Testis (tissue), 5 donors: ENCODE measurements around the gene SRD5A3. TPM values are rescaled to one million over a fixed set of nuclear protein-coding genes. Genes with fewer than 3 reads are reported as not detected.
A peak's percentile ranks its signal among the peaks of the same experiment; 100 is the strongest.

ENCODE experiments used
- DNase-seq: peaks from one replicate; pipeline ENCODE4 v3.0.0-alpha.2; 2019
- H3K27ac ChIP-seq, 2 donors: fragments of 200-600 bp; sonication (generic); one replicate each; pipeline ENCODE4 v1.5.1; 2019
- H3K27me3 ChIP-seq: fragments of 200-600 bp; sonication (generic); one replicate; pipeline ENCODE4 v1.5.1; 2019
- H3K36me3 ChIP-seq: fragments of 200-600 bp; sonication (generic); one replicate; pipeline ENCODE4 v1.5.1; 2017; ENCODE audit warnings: low read depth; ENCODE audit errors: missing control alignments
- H3K4me1 ChIP-seq: fragments of 200-600 bp; sonication (generic); one replicate; pipeline ENCODE4 v1.5.1; 2019
- H3K4me3 ChIP-seq, 2 donors: fragments of 200-600 bp; sonication (generic); one replicate each; pipeline ENCODE4 v1.5.1; 2017 to 2019
- H3K9me3 ChIP-seq: fragments of 200-600 bp; sonication (generic); one replicate; pipeline ENCODE4 v1.5.1; 2017
- POLR2A ChIP-seq: fragments of 450-650 bp; IDR thresholded peaks from one replicate; pipeline ENCODE4 v1.6.1; 2017; ENCODE audit warnings: antibody characterized with exemption, mild to moderate bottlenecking, moderate library complexity
- WGBS, 2 donors: methylation state at CpG; one replicate each; pipeline ENCODE4 v1.1.5; 2018; 5-methylcytosine and 5-hydroxymethylcytosine counted together
- intact Hi-C: fragments of 100-400 bp; cut with DNase I; formaldehyde crosslinking; loops from one replicate; pipeline ENCODE4 v1.15.1; 2023; ENCODE audit warnings: low total_unique reads
- long read RNA-seq, 2 donors: transcript quantifications; one replicate each; lab custom pipeline, GENCODE V29; 2026
- polyA plus RNA-seq: library from polyadenylated mRNA; stranded (reverse); fragments of 350-450 nt; fragmentation: Illumina TruSeq; extraction: RNeasy Lipid Tissue Mini Kit (QIAGEN cat#74804); gene quantifications from one replicate; pipeline ENCODE4 v1.2.3, GENCODE V29; 2014; ENCODE audit warnings: low read depth, low replicate concordance; ENCODE audit not compliant: insufficient read depth
- total RNA-seq, 2 donors: library from RNA; depleted of rRNA; stranded (reverse); fragments of >200 nt; gene quantifications; one replicate each; pipeline ENCODE4 v1.2.3, GENCODE V29; 2016
- TF ChIP-seq, protein P1 (sequence below), 3 experiments: fragments of 450-650 bp in 2 of 3; fragments of 200-600 bp in 1 of 3; sonication (generic) in 1 of 3; IDR thresholded peaks; one replicate each; pipeline ENCODE4 v1.5.1; 2016 to 2019; ENCODE audit warnings: antibody characterized with exemption in 3 of 3, mild to moderate bottlenecking in 2 of 3, moderate library complexity in 1 of 3

SRD5A3 gene
- 1 to 10 TPM; 4.9 to 8.0 TPM for total RNA-seq
- polyA plus RNA-seq = 7.8 TPM
- long read RNA-seq, donor 1, full-length matches to known transcripts = 13 of 13 reads
- long read RNA-seq, donor 1, partial matches to known transcripts = 0 of 13 reads
- long read RNA-seq, donor 1, other reads (novel, unspliced or antisense) = 0 of 13 reads
- long read RNA-seq, donor 2, full-length matches to known transcripts = 6 of 6 reads
- long read RNA-seq, donor 2, partial matches to known transcripts = 0 of 6 reads
- long read RNA-seq, donor 2, other reads (novel, unspliced or antisense) = 0 of 6 reads

DNA sequence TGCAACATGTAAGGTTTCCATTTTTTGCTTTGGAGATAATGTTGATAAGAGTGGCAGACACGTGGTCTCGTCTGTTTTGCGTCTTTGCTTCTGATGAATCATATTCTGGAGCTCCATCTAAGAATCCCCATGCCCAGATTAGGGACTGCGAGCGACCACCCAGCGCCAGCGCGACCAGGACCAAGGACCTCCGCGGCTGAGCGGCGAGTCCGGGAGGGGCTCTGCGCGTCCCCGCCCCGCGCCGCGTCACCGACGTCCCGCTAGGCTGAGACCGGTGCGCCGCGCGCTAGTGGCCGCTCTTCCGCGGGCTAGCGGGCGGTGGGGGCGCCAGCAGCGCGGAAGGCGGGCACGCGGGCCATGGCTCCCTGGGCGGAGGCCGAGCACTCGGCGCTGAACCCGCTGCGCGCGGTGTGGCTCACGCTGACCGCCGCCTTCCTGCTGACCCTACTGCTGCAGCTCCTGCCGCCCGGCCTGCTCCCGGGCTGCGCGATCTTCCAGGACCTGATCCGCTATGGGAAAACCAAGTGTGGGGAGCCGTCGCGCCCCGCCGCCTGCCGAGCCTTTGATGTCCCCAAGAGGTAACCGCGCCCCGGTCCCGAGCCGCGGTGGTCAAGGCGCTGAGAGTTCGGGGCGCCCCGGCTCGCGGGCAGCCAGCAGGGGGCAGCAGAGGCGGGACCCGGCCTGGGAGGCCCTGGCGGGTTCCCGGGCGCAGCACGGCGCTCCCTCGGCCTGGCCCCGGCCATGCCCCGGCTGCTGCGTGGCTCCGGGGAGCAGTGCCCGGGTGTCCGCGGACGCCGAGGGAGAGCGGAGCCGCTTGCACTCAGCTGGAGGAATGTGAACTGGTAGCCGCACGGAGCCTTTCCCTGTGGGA is at the start of gene SRD5A3:
SRD5A3 (plus strand) TSS at position 263 of the 871 bp plus-strand sequence; CDS start at position 358, 95 bp downstream.
- Histone ChIP-seq H3K27ac (peak within 1 kb of the TSS; percentile 90 to 98), H3K4me3 (peak within 1 kb of the TSS; percentile 76 to 81), H3K36me3 (no peaks in the 10 kb centered on the region), H3K9me3 (no peaks in the 10 kb centered on the region), H3K4me1 (peaks cover 8% of the 10 kb centered on the region), H3K27me3 (no peaks in the 10 kb centered on the region)
- intact Hi-C loops = no loop called here
- TF ChIP-seq POLR2A = peak; percentile 10
- TF ChIP-seq, protein P1, sequence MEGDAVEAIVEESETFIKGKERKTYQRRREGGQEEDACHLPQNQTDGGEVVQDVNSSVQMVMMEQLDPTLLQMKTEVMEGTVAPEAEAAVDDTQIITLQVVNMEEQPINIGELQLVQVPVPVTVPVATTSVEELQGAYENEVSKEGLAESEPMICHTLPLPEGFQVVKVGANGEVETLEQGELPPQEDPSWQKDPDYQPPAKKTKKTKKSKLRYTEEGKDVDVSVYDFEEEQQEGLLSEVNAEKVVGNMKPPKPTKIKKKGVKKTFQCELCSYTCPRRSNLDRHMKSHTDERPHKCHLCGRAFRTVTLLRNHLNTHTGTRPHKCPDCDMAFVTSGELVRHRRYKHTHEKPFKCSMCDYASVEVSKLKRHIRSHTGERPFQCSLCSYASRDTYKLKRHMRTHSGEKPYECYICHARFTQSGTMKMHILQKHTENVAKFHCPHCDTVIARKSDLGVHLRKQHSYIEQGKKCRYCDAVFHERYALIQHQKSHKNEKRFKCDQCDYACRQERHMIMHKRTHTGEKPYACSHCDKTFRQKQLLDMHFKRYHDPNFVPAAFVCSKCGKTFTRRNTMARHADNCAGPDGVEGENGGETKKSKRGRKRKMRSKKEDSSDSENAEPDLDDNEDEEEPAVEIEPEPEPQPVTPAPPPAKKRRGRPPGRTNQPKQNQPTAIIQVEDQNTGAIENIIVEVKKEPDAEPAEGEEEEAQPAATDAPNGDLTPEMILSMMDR (IDR thresholded peaks at IDR 0.05) = peak; percentile 88 to 98 (median 93)
- peak; percentile 86 for DNase-seq
- WGBS, 2 donors = 0 to 1% methylated on average over 4 to 68 of the region's 95 CpGs

DNA sequence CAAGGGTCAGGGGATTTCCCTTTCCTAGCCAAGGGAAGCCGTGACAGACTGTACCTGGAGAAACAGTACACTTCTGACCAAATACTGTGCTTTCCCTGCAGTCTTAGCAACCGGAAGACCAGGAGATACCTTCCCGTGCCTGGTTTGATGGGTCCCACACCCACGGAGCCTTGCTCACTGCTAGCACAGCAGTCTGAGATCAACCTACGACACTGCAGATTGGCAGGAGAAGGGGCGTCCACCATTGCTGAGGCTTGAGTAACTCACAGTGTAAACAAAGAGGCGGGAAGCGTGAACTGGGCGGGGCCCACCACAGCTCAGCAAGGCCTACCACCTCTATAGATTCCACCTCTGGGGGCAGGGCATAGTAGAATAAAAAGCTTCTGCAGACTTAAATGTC is 48.7 kb upstream of the SRD5A3 start:
- intact Hi-C loops = no loop called here
- H3K27me3 ChIP-seq = no peaks in the 10 kb centered on the region
- no peaks in the 10 kb centered on the region for H3K4me1 ChIP-seq
- H3K36me3 ChIP-seq = no peaks in the 10 kb centered on the region
- no peak overlapping the region for H3K27ac ChIP-seq
- no peak overlapping the region for H3K4me3 ChIP-seq
- no peak for TF ChIP-seq POLR2A
- TF ChIP-seq, protein P1 (IDR thresholded peaks at IDR 0.05) = no peak
- DNase-seq = no peak
- WGBS, 2 donors = 81 to 90% methylated on average over 9 of the region's 9 CpGs
- H3K9me3 ChIP-seq = no peaks in the 10 kb centered on the region

DNA sequence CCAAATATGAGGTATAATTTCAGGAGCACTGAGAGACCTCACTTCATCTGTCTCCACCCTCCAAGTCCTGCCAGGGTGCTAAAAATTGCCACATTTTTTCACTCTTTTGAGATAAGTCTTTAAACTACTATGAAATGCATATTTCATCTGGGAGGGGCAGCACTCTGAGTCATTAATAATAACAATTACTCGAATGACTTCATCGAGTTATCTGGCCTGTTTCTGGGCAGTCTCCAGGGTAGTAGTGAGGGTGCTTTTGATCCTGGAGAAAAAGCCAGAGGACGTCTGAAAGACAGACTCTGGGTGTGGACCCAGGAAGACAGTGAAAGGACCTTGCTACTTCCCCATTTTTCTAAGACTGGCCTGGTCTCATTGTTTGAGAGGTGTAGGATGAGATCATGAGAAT is 42.3 kb upstream of the SRD5A3 start:
- Histone ChIP-seq H3K4me3 (no peak overlapping the region), H3K27ac (no peak overlapping the region), H3K4me1 (no peaks in the 10 kb centered on the region), H3K27me3 (no peaks in the 10 kb centered on the region), H3K36me3 (no peaks in the 10 kb centered on the region), H3K9me3 (no peaks in the 10 kb centered on the region)
- TF ChIP-seq POLR2A = no peak
- TF ChIP-seq, protein P1 (IDR thresholded peaks at IDR 0.05) = no peak
- intact Hi-C loops = no loop called here
- DNase-seq = no peak
- WGBS, 2 donors = 39 to 48% methylated on average over 3 of the region's 3 CpGs

DNA sequence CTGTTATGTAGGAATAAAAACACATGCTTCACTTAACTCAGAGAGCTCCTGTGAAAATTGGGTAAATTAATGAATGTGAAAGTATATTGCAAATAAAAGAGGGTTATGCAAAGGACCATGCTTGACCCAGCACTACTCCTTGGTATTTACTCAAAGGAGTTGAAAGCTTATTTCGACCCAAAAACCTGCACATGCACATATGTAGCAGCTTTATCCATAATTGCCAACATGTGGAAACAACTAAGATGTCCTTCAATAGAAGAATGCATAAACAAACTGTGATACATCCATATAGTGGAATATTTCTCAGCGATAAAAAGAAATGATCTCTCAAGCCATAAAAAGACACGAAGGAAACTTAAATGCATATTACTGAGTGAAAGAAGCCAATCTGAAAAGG is 41.7 kb upstream of the SRD5A3 start:
- intact Hi-C loops = no loop called here
- Histone ChIP-seq H3K4me1 (no peaks in the 10 kb centered on the region), H3K9me3 (no peaks in the 10 kb centered on the region), H3K4me3 (no peak overlapping the region), H3K27ac (no peak overlapping the region), H3K27me3 (no peaks in the 10 kb centered on the region), H3K36me3 (no peaks in the 10 kb centered on the region)
- no peak for DNase-seq
- WGBS, 2 donors = 86% methylated on average over 3 of the region's 3 CpGs
- TF ChIP-seq, protein P1 (IDR thresholded peaks at IDR 0.05) = no peak
- no peak for TF ChIP-seq POLR2A
